HFF-Myc (cell line): ENCODE results near the gene CHST7.

Source experiments
- DNase-seq: peaks from one replicate; pipeline ENCODE4 v3.0.0-alpha.2; 2011; ENCODE audit warnings: low read depth; ENCODE audit errors: extremely low read depth
- H3K4me3 ChIP-seq: replicated peaks from 2 replicates; pipeline ENCODE4 v1.5.1; 2011; ENCODE audit warnings: low read depth, mild to moderate bottlenecking, control low read depth, low read length
- CTCF ChIP-seq: IDR thresholded peaks from 2 replicates; pipeline ENCODE4 v1.5.1; 2012; ENCODE audit warnings: mild to moderate bottlenecking, low read depth, low read length, control low read depth; ENCODE audit errors: missing control alignments

Gene CHST7

GRCh38 chrX:46610070-46610658 is 36.6 kb downstream of the CHST7 start:
- TF ChIP-seq CTCF = no peak

GRCh38 chrX:46611658-46612362 is 38.2 kb downstream of the CHST7 start:
- DNase-seq = no peak
- no peak for TF ChIP-seq CTCF
- H3K4me3 ChIP-seq = no peak overlapping the region

More at GRCh38 chrX:46610070-46610658, 36.6 kb downstream of the CHST7 start:
- DNase-seq = no peak
- no peak overlapping the region for H3K4me3 ChIP-seq

- no peak for TF ChIP-seq CTCF
- no peak overlapping the region for H3K4me3 ChIP-seq
- DNase-seq = no peak
These were observed 44.3 kb downstream of the CHST7 start for GRCh38 chrX:46617906-46618305.

GRCh38 chrX:46618947-46619346 is 45.4 kb downstream of the CHST7 start:
- no peak for TF ChIP-seq CTCF
- DNase-seq = no peak
- no peak overlapping the region for H3K4me3 ChIP-seq

GRCh38 chrX:46620505-46620904 is 46.9 kb downstream of the CHST7 start:
- no peak for DNase-seq
- TF ChIP-seq CTCF = no peak
- H3K4me3 ChIP-seq = no peak overlapping the region

- H3K4me3 ChIP-seq = no peak overlapping the region
- no peak for DNase-seq
- no peak for TF ChIP-seq CTCF
These were observed 48.0 kb downstream of the CHST7 start for GRCh38 chrX:46621572-46621971.
